K562 (cell line): Measurements from ENCODE around the gene HOXB8. TPM values are rescaled to one million over a fixed set of nuclear protein-coding genes. Genes with fewer than 3 reads are reported as not detected.

Experiments used
- ATAC-seq: fragments of 200-7000 bp; cut with Tn5 transposase; 3 replicates; pipeline ENCODE4 v1.9.1; 2020; ENCODE audit warnings: moderate library complexity
- BruUV-seq: library from RNA; stranded (reverse); fragments of 400-500 nt; replicated peaks from 2 replicates; lab custom pipeline; 2021; lab: Mats Ljungman, UMichigan
- CTCF ChIA-PET: fragments of 300-600 bp; formaldehyde crosslinking; extraction: SDS; loops from one replicate; lab custom pipeline; 2021; ENCODE audit warnings: low intra/inter-chr PET ratio; lab: Yijun Ruan, JAX
- POLR2A ChIA-PET: fragments of 300-600, 350-650 bp; sonication (Branson Sonifier 250); formaldehyde crosslinking; extraction: SDS; loops from one replicate; lab custom pipeline; 2021; ENCODE audit warnings: antibody characterized with exemption, inconsistent platforms; lab: Yijun Ruan, JAX
- DNase-seq, 4 experiments: peaks; one replicate each; pipeline versions ENCODE4 v3.0.0 to v3.0.0-alpha.2; 2011 to 2018; ENCODE audit warnings: low spot score in 3 of 4, mixed read lengths in 3 of 4; ENCODE audit errors: extremely low read depth in 1 of 4
- FAIRE-seq: peaks from 2 replicates; lab custom pipeline; 2011; peaks lifted over from hg19 to GRCh38; lab: Jason Lieb, UNC
- H2AFZ ChIP-seq: 2 replicates; pipeline ENCODE4 v1.6.0; 2011; ENCODE audit warnings: low read depth, low read length, control low read depth, inconsistent platforms
- H3K27ac ChIP-seq: fragments of 200-600 bp; 3 replicates; pipeline ENCODE4 v1.8.0; 2011; ENCODE audit warnings: low read depth, mild to moderate bottlenecking, control low read depth, inconsistent platforms, low read length, moderate library complexity, mixed read lengths; ENCODE audit errors: extremely low read depth
- H3K27me3 ChIP-seq, 2 experiments: fragments of 300-600 bp in 1 of 2; 2 replicates in 1 of 2; 3 replicates in 1 of 2; pipeline versions ENCODE4 v1.6.0 to v1.8.0; 2011; ENCODE audit warnings: inconsistent platforms in 2 of 2, low read length in 2 of 2, mild to moderate bottlenecking in 1 of 2, mixed read lengths in 1 of 2, moderate library complexity in 1 of 2; ENCODE audit not compliant: control insufficient read depth in 2 of 2, insufficient read depth in 2 of 2
- H3K36me3 ChIP-seq: fragments of 300-600 bp; 3 replicates; pipeline ENCODE4 v1.8.0; 2011; ENCODE audit warnings: mild to moderate bottlenecking, low read length, inconsistent platforms; ENCODE audit not compliant: control insufficient read depth, insufficient read depth
- H3K4me1 ChIP-seq, 2 experiments: fragments of 200-600 bp in 1 of 2; replicated peaks in 1 of 2; 2 replicates in 1 of 2; 3 replicates in 1 of 2; pipeline versions ENCODE4 v1.5.1 to v1.8.0; 2011; ENCODE audit warnings: inconsistent platforms in 2 of 2, low read length in 2 of 2, mild to moderate bottlenecking in 1 of 2, mixed read lengths in 1 of 2, moderate library complexity in 1 of 2; ENCODE audit not compliant: control insufficient read depth in 2 of 2, insufficient read depth in 2 of 2
- H3K4me2 ChIP-seq: 2 replicates; pipeline ENCODE4 v1.6.1; 2011; ENCODE audit warnings: low read length, control low read depth, inconsistent platforms, mixed read lengths; ENCODE audit not compliant: insufficient read depth
- H3K4me3 ChIP-seq: fragments of 200-600 bp; sonication (generic), shearing (Covaris generic); 2 replicates; pipeline ENCODE4 v1.5.1; 2016; ENCODE audit warnings: control low read depth, inconsistent platforms
- H3K79me2 ChIP-seq: fragments of 200-600 bp; 3 replicates; pipeline ENCODE4 v1.8.0; 2011; ENCODE audit warnings: low read length, inconsistent platforms; ENCODE audit not compliant: control insufficient read depth, insufficient read depth
- H3K9ac ChIP-seq, 2 experiments: 2 replicates each; pipeline versions ENCODE4 v1.6.0 to v1.6.1; 2011; ENCODE audit warnings: low read depth in 2 of 2, low read length in 2 of 2, control low read depth in 1 of 2, inconsistent platforms in 1 of 2, mild to moderate bottlenecking in 1 of 2, mixed read lengths in 1 of 2; ENCODE audit not compliant: insufficient read depth in 1 of 2
- H3K9me1 ChIP-seq: one replicate; pipeline ENCODE4 v1.6.0; 2011; ENCODE audit warnings: inconsistent platforms, mild to moderate bottlenecking, low read length, moderate library complexity; ENCODE audit not compliant: control insufficient read depth, insufficient read depth
- H3K9me3 ChIP-seq: replicated peaks from 2 replicates; pipeline ENCODE4 v1.5.1; 2011; ENCODE audit warnings: low read depth, low read length, inconsistent platforms; ENCODE audit not compliant: control insufficient read depth, insufficient read depth
- H4K20me1 ChIP-seq: replicated peaks from 2 replicates; pipeline ENCODE4 v1.6.1; 2011; ENCODE audit warnings: low read length, inconsistent platforms, mixed read lengths; ENCODE audit not compliant: control insufficient read depth, insufficient read depth
- CREBBP ChIP-seq: IDR thresholded peaks from one replicate; pipeline ENCODE4 v1.6.1; 2012; ENCODE audit warnings: low read depth, mild to moderate bottlenecking, control low read depth, inconsistent platforms, low read length
- FOXJ3 ChIP-seq: sonication (generic); formaldehyde crosslinking; IDR thresholded peaks from 2 replicates; pipeline ENCODE4 v1.4.0; 2020; ENCODE audit warnings: mild to moderate bottlenecking, missing genetic modification reagents
- MTF1 ChIP-seq: fragments of 250-450 bp; sonication (Bioruptor Pico); IDR thresholded peaks from 2 replicates; pipeline ENCODE4 v1.9.0; 2021; ENCODE audit warnings: moderate library complexity, mild to moderate bottlenecking, inconsistent platforms, borderline replicate concordance
- POLR3A ChIP-seq: IDR thresholded peaks from 2 replicates; pipeline ENCODE4 v1.6.1; 2011; ENCODE audit warnings: borderline replicate concordance, mild to moderate bottlenecking, moderate library complexity; ENCODE audit not compliant: insufficient read length, insufficient read depth; ENCODE audit errors: extremely low read depth
- RBM39 ChIP-seq: fragments of 200-400 bp; formaldehyde crosslinking; optimal IDR thresholded peaks from 2 replicates; pipeline ENCODE3; 2018; ENCODE audit warnings: low read depth, low read length
- SOX6 ChIP-seq: fragments of 450-650 bp; IDR thresholded peaks from 2 replicates; pipeline ENCODE4 v1.6.1; 2014; ENCODE audit warnings: mild to moderate bottlenecking
- TGIF2 ChIP-seq: sonication (generic); formaldehyde crosslinking; IDR thresholded peaks from 2 replicates; pipeline ENCODE4 v1.8.1; 2022; ENCODE audit warnings: mild to moderate bottlenecking, missing genetic modification reagents, moderate library complexity
- ZNF512 ChIP-seq: IDR thresholded peaks from 2 replicates; pipeline ENCODE4 v1.6.1; 2016; ENCODE audit warnings: missing genetic modification characterization, missing compliant biosample characterization
- WGBS: fragments of 100-300 bp; shearing (Covaris generic); methylation state at CpG from one replicate; pipeline ENCODE4 v1.1.6; 2016; ENCODE audit warnings: low coverage, mixed read lengths; ENCODE audit not compliant: insufficient coverage; ENCODE audit errors: missing lambda C conversion rate; 5-methylcytosine and 5-hydroxymethylcytosine counted together
- in situ Hi-C: fragments of 300-500 bp; cut with MboI; formaldehyde crosslinking; loops from 4 replicates; pipeline ENCODE4 v1.15.0; 2018; ENCODE audit warnings: inconsistent platforms, mixed read lengths
- intact Hi-C: fragments of 100-400 bp; cut with micrococcal nuclease; formaldehyde crosslinking; loops from 2 replicates; pipeline ENCODE4 v1.14.2; 2022
- polyA plus RNA-seq, 8 experiments: library from polyadenylated mRNA; depleted of rRNA in 4 of 8; stranded (reverse) in 5 of 8; unstranded in 3 of 8; fragments of >200 nt; fragmentation: Nextera tagmentation in 2 of 8; fragmentation: Illumina TruSeq in 1 of 8; extraction: Ambion mirVana in 2 of 8; extraction: Trizol in 1 of 8; gene quantifications; 2 replicates each; pipeline versions ENCODE4 v1.2.1 to v1.2.3, GENCODE V29; 2011 to 2014; ENCODE audit warnings: inconsistent platforms in 1 of 8, missing spikeins in 1 of 8
- total RNA-seq, 7 experiments: library from RNA; depleted of rRNA in 6 of 7; stranded (reverse); fragments of >200 nt in 6 of 7; fragmentation: Illumina TruSeq in 2 of 7; extraction: Trizol in 2 of 7; gene quantifications; 2 replicates each; pipeline versions ENCODE4 v1.2.1 to v1.2.3, GENCODE V29; 2011 to 2021; ENCODE audit warnings: low replicate concordance in 1 of 7
- TF ChIP-seq, protein P1 (sequence below): fragments of 200-800 bp; sonication (Bioruptor generic); IDR thresholded peaks from 2 replicates; pipeline ENCODE4 v1.6.1; 2016; ENCODE audit warnings: missing genetic modification characterization, missing compliant biosample characterization

Gene HOXB8
- total and polyA plus RNA-seq, 9 of the 15 experiments (the other 6 are each of a cell fraction or from before 2014, with no cell fraction given) = 0.52 to 23.8 (median 3.6) TPM

- Histone ChIP-seq H3K9me1 (no peaks in the 10 kb centered on the region), H3K27me3 (no peaks in the 10 kb centered on the region), H3K4me2 (no peak overlapping the region), H3K27ac (no peak overlapping the region), H3K36me3 (no peaks in the 10 kb centered on the region; the same call in 2 of the 3 replicates), H3K79me2 (peaks cover 12% of the 10 kb centered on the region; the same call in 2 of the 3 replicates), H2AFZ (peak overlapping the region; percentile 85), H3K9me3 (no peaks in the 10 kb centered on the region), H4K20me1 (no peaks in the 10 kb centered on the region), H3K4me1 (peaks cover 13 to 47% of the 10 kb centered on the region in 2 experiments), H3K9ac (no peak overlapping the region), H3K4me3 (no peak overlapping the region)
- in situ Hi-C loops = loop anchor here (5.0 kb wide), 1 partner anchor 257 kb away; no protein-coding TSS in a partner anchor
- no peak for FAIRE-seq
- ATAC-seq = no peak
- POLR2A ChIA-PET = interaction anchor here (3.7 kb wide), 1 partner anchor 11 kb away, joined by 12 read pairs; no protein-coding TSS in a partner anchor
- no TSS peak for BruUV-seq
- intact Hi-C loops = no loop called here
- 79% methylated on average over 18 of the region's 25 CpGs for WGBS
- DNase-seq = no peak
- CTCF ChIA-PET = interaction anchor here (0.5 to 2.8 kb wide), 13 partner anchors 94 to 706 kb away, joined by 3 to 19 read pairs (median 4); no protein-coding TSS in a partner anchor
- no peak for TF ChIP-seq CREBBP
- no peak for TF ChIP-seq SOX6
- TF ChIP-seq MTF1 = no peak
- TF ChIP-seq TGIF2 (CRISPR knock-in tag) = no peak
- no peak for TF ChIP-seq POLR3A
- no peak for TF ChIP-seq RBM39
- TF ChIP-seq ZNF512 (tag) = no peak
- TF ChIP-seq FOXJ3 (CRISPR knock-in tag) = no peak
- TF ChIP-seq, protein P1, sequence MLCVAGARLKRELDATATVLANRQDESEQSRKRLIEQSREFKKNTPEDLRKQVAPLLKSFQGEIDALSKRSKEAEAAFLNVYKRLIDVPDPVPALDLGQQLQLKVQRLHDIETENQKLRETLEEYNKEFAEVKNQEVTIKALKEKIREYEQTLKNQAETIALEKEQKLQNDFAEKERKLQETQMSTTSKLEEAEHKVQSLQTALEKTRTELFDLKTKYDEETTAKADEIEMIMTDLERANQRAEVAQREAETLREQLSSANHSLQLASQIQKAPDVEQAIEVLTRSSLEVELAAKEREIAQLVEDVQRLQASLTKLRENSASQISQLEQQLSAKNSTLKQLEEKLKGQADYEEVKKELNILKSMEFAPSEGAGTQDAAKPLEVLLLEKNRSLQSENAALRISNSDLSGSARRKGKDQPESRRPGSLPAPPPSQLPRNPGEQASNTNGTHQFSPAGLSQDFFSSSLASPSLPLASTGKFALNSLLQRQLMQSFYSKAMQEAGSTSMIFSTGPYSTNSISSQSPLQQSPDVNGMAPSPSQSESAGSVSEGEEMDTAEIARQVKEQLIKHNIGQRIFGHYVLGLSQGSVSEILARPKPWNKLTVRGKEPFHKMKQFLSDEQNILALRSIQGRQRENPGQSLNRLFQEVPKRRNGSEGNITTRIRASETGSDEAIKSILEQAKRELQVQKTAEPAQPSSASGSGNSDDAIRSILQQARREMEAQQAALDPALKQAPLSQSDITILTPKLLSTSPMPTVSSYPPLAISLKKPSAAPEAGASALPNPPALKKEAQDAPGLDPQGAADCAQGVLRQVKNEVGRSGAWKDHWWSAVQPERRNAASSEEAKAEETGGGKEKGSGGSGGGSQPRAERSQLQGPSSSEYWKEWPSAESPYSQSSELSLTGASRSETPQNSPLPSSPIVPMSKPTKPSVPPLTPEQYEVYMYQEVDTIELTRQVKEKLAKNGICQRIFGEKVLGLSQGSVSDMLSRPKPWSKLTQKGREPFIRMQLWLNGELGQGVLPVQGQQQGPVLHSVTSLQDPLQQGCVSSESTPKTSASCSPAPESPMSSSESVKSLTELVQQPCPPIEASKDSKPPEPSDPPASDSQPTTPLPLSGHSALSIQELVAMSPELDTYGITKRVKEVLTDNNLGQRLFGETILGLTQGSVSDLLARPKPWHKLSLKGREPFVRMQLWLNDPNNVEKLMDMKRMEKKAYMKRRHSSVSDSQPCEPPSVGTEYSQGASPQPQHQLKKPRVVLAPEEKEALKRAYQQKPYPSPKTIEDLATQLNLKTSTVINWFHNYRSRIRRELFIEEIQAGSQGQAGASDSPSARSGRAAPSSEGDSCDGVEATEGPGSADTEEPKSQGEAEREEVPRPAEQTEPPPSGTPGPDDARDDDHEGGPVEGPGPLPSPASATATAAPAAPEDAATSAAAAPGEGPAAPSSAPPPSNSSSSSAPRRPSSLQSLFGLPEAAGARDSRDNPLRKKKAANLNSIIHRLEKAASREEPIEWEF (CRISPR knock-in tag) = no peak
Observed at GRCh38 chr17:48594538-48595277, 20.4 kb downstream of the HOXB8 start.
